Natural killer cell (primary cell): ENCODE results near the gene TAF4. TPM values are rescaled to one million over a fixed set of nuclear protein-coding genes. Genes with fewer than 3 reads are reported as not detected.

Source experiments
- ATAC-seq, 3 donors: fragments of 150-1000 bp in 2 of 3; fragments of 200-7000 bp in 1 of 3; cut with Tn5 transposase; 1 replicate in 1 of 3; 2 replicates in 2 of 3; pipeline ENCODE4 v1.10.0; 2021; ENCODE audit warnings: mild to moderate bottlenecking in 2 of 3, moderate library complexity in 2 of 3
- DNase-seq, 2 donors: peaks; one replicate each; pipeline versions ENCODE4 v3.0.0 to v3.0.0-alpha.2; 2013 to 2021; ENCODE audit warnings: mixed read lengths in 1 of 2
- H3K27ac ChIP-seq: one replicate; pipeline ENCODE4 v1.5.1; 2013; ENCODE audit warnings: mild to moderate bottlenecking, low read length
- H3K27me3 ChIP-seq: one replicate; pipeline ENCODE4 v1.6.1; 2013; ENCODE audit warnings: low read length; ENCODE audit not compliant: control insufficient read depth, insufficient read depth
- H3K36me3 ChIP-seq: one replicate; pipeline ENCODE4 v1.6.1; 2013; ENCODE audit warnings: low read length; ENCODE audit not compliant: control insufficient read depth, insufficient read depth
- H3K4me1 ChIP-seq: one replicate; pipeline ENCODE4 v1.6.1; 2013; ENCODE audit warnings: low read length; ENCODE audit not compliant: control insufficient read depth, insufficient read depth
- H3K4me3 ChIP-seq: one replicate; pipeline ENCODE4 v1.5.1; 2013; ENCODE audit warnings: low read length
- H3K9me3 ChIP-seq: one replicate; pipeline ENCODE4 v1.6.1; 2013; ENCODE audit warnings: low read length; ENCODE audit not compliant: control insufficient read depth, insufficient read depth
- H3K27ac Mint-ChIP-seq, 2 donors: one replicate each; pipeline ENCODE4 v1.8.0; 2022; ENCODE audit warnings: mild to moderate bottlenecking in 2 of 2, mixed read lengths in 2 of 2, moderate library complexity in 1 of 2
- H3K27me3 Mint-ChIP-seq, 2 donors: one replicate each; pipeline ENCODE4 v1.8.0; 2022; ENCODE audit warnings: low read depth in 2 of 2, mixed read lengths in 2 of 2
- H3K36me3 Mint-ChIP-seq: one replicate; pipeline ENCODE4 v1.8.0; 2022; ENCODE audit warnings: mixed read lengths
- H3K4me1 Mint-ChIP-seq, 2 donors: one replicate each; pipeline ENCODE4 v1.8.0; 2022; ENCODE audit warnings: mixed read lengths in 2 of 2
- H3K4me3 Mint-ChIP-seq: one replicate; pipeline ENCODE4 v1.8.0; 2022; ENCODE audit warnings: mild to moderate bottlenecking, moderate library complexity, mixed read lengths
- H3K9me3 Mint-ChIP-seq, 2 donors: one replicate each; pipeline ENCODE4 v1.8.0; 2022; ENCODE audit warnings: mixed read lengths in 2 of 2
- CTCF ChIP-seq: fragments of 200-600 bp; IDR thresholded peaks from one replicate; pipeline ENCODE4 v1.8.0; 2022; ENCODE audit warnings: antibody characterized with exemption
- WGBS: methylation state at CpG from one replicate; pipeline ENCODE4 v1.1.7; 2013; ENCODE audit warnings: missing lambda C conversion rate; ENCODE audit not compliant: insufficient coverage; 5-methylcytosine and 5-hydroxymethylcytosine counted together
- intact Hi-C: fragments of 100-400 bp; cut with micrococcal nuclease; formaldehyde crosslinking; loops from one replicate; pipeline ENCODE4 v1.14.2; 2022
- total RNA-seq, 4 donors: library from RNA; stranded (reverse); fragments of 120-200 nt in 1 of 4; gene quantifications; one replicate each; pipeline versions ENCODE4 v1.2.3 to v1.2.4, GENCODE V29; 2013 to 2022

Gene TAF4
- total RNA-seq, 3 donors from 2014 or later (not counting 1 experiment from before 2014, with no cell fraction given): 30.0 to 35.1 (median 30.3) TPM

DNA sequence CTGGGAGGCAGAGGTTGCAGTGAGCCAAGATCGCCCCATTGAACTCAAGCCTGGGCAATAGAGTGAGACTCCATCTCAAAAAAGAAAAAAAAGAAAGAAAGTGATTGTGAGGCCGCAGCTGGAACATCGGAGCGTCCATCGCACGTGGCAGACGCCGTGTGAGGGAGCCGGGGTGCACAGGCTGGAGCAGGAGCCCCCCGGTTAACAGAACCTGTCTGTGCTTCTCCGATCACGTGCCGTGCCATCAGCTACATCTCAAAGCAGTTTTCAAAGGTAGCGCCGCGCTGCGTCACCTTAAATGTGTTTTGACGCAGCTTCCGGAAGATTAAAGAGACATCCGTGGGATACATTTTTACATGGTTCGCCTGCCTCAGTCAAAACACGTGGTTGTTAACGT lies 138.9 kb downstream of the TAF4 start:
- H3K4me1 Mint-ChIP-seq: no peaks in the 10 kb centered on the region
- TF ChIP-seq CTCF: no peak
- DNase-seq (no peak), ATAC-seq (no peak)
- no peaks in the 10 kb centered on the region for H3K36me3 Mint-ChIP-seq
- Histone ChIP-seq H3K4me3 (no peak overlapping the region), H3K4me1 (no peaks in the 10 kb centered on the region), H3K27ac (no peak overlapping the region), H3K9me3 (no peaks in the 10 kb centered on the region), H3K27me3 (no peaks in the 10 kb centered on the region), H3K36me3 (no peaks in the 10 kb centered on the region)
- no peak overlapping the region for H3K4me3 Mint-ChIP-seq
- 95% methylated on average over 23 of the region's 23 CpGs for WGBS
- H3K27me3 Mint-ChIP-seq: peaks cover 0 to 3% of the 10 kb centered on the region in 2 donors
- H3K9me3 Mint-ChIP-seq: no peaks in the 10 kb centered on the region
- intact Hi-C loops: no loop called here
- no peak overlapping the region for H3K27ac Mint-ChIP-seq

- DNase-seq (no peak), ATAC-seq (no peak)
- no peak overlapping the region for H3K4me3 Mint-ChIP-seq
- no peak overlapping the region for H3K27ac ChIP-seq
- no peak for TF ChIP-seq CTCF
- no peak overlapping the region for H3K27ac Mint-ChIP-seq
- no peaks in the 10 kb centered on the region for H3K36me3 Mint-ChIP-seq
- no peaks in the 10 kb centered on the region for H3K9me3 ChIP-seq
- no peaks in the 10 kb centered on the region for H3K4me1 Mint-ChIP-seq
- peaks cover 0 to 3% of the 10 kb centered on the region in 2 donors for H3K27me3 Mint-ChIP-seq
- no peaks in the 10 kb centered on the region for H3K9me3 Mint-ChIP-seq
- no peak overlapping the region for H3K4me3 ChIP-seq
- no peaks in the 10 kb centered on the region for H3K4me1 ChIP-seq
- no peaks in the 10 kb centered on the region for H3K27me3 ChIP-seq
- no peaks in the 10 kb centered on the region for H3K36me3 ChIP-seq
- WGBS: 93% methylated on average over 14 of the region's 14 CpGs
- intact Hi-C loops: no loop called here
Measured at GRCh38 chr20:61926253-61926613, 139.4 kb downstream of the TAF4 start.

DNA sequence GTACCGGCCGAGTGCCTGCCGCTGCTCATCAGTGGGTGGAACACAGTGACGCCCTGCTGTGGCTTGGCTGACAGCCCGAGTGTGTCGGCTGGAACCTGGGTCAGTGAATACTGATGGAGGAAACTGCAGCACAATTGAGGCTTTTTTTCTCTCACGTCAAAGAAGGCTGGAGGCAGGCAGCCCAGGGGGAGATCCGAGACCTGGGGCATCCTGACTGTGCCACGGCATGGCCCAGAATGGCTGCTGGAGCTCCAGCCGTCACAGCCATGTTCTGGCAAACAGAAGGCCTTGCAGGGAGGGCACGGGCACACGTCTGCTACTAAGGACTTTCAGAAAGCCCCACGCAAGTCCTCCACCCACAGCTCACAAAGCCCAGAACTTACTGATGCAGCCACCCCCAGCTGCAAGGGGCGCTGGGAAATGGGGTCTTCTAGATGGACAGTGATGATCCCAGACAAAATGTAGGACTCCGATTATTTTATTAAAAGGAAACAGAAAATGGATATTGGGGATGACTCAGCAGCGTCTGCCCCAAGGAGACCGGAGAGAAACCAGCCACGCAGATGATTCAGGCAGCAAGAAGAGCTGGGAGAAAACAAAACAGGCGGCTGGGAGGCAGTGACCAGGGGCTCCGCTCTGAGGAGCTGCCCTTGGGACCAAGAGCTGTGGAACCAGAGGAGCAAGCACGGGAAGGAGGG lies 140.0 kb downstream of the TAF4 start:
- no peak for ATAC-seq
- Histone ChIP-seq H3K27ac (no peak overlapping the region), H3K4me3 (no peak overlapping the region), H3K27me3 (no peaks in the 10 kb centered on the region), H3K36me3 (no peaks in the 10 kb centered on the region), H3K4me1 (no peaks in the 10 kb centered on the region), H3K9me3 (no peaks in the 10 kb centered on the region)
- TF ChIP-seq CTCF: no peak
- intact Hi-C loops: no loop called here
- Mint-ChIP-seq H3K27ac (no peak overlapping the region), H3K4me3 (no peak overlapping the region), H3K4me1 (no peaks in the 10 kb centered on the region), H3K27me3 (peaks cover 0 to 3% of the 10 kb centered on the region in 2 donors), H3K36me3 (no peaks in the 10 kb centered on the region), H3K9me3 (peaks cover 0 to 2% of the 10 kb centered on the region in 2 donors)
- WGBS: 85% methylated on average over 21 of the region's 21 CpGs
- DNase-seq: no peak
